Globus pallidus (tissue), 1 donor: ENCODE results near the gene DLD.
"Not testable (repeated sequence)": the region's sequence is repeated elsewhere in the genome, so short reads cannot be mapped to it uniquely, and the experiment has no call there.

ENCODE experiments used
- DNase-seq: peaks from one replicate; pipeline ENCODE4 v3.0.0-alpha.2; 2015; ENCODE audit warnings: low spot score

DLD gene

DNA sequence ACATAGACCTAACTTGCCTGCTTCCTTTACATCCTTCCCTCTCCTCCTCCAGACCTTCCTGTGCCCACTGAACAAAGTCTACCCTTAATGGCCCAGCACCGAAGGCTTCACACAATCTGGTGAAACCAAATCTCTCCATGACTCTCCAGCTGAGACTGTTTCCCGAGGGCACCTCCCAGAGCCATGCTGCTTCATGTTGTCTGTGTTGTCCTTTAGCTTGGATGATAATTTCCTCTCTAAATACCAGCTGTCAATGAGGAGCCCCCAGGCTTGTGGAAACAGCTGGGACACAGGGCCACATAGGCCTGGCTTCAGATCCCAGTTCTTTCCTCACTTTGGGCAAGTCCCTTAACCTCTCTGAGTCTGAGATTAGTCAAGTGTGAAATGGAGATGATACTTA lies 54.3 kb downstream of the DLD start:
- no peak for DNase-seq

DNA sequence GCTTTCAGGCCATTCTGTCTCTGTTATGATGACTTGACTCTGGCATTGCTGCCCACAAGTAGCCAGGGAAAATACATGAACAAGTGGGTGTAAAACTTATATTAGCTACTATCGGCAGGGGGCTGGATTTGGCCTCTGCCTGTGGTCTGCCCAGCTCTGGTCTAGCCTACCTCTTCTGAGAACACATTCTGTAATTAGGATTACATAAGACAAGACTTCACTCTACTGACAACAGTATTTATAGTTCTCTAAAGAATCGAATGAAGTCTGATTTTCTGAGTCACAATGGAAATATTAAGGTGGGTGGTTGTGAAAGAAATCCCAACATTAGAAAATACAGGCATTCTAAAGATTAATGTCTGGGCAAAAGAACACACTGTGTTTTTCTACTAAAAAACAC lies 55.5 kb downstream of the DLD start:
- DNase-seq = no peak

DNA sequence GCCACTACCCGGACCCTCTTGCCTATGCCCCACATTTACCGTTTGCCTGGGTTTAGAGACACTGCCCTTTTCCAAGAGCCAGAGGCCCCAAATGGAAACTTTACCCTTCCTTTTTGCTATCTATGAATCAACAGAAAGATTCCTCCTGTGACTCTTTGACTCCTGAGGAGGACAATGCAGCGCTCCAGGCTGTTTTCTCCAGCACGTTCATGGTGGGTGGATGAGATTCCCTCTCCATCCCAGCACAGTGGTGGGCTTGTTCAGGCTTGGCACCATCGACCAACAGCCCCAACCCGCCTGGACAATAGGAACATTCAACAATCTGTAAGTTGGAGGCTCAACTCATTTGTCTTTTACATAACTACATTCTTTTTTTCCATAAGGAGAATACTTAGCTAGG lies 55.9 kb downstream of the DLD start:
- peak; percentile 19 for DNase-seq

DNA sequence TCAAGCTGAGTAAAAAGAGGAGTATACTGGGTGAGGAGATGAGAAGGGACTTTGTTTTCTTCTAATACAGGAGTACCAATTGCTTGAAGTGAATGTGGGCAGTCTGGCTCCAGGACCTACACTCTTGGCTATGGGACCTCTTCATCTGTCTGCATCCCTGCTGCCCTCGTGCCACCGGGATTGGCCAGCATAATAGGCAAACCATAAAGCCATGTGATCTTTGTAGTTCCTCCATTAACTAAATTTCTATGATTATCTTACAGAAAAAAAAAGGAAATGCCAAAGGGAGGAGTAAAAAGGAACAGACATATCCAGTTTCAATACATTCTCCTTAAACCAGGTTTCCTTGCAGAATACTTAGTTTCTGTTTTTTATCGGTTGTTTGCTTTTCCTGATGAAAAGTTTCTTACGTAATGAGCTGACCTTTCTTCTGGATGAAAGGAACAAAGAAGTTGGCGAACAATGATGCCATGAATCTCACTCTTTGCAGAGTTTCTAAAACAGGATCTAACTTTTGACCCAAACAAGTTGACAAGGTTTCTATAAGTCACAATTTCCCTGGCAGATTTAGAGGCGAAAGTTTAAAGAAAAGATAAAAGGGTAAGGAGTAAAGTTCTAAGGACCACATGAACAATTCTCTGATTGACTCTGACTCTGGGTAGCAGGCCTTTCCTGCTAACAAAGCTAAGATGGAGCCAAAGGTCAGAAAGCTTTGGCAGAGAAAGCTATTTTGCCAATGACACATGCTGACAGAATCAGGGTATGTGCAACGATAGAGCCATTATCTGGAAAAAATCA lies 57.9 kb downstream of the DLD start:
- DNase-seq = no peak

DNA sequence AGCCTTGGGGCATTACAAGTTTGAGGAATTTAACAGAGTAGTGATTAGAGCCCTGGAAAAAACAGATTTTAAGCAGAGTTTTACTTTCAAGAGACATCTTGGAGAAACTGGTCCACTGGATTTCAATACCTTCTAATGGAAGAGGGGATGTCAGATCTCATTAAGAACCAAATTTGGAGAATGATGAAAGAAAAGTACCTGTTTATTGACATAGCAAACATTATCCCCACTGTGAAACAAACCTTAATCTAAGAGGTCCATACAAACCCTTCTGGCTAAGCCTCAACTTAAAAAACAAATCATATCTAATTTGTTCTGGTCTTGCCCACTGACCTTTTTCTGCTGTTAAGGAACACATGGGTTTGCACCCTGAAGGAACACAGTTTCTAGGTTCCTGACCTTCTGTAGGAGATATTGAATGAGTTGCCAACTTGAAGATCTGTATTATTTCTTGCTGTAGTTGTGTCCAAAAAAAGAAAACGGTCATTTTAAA lies 58.5 kb downstream of the DLD start:
- DNase-seq = no peak

DNA sequence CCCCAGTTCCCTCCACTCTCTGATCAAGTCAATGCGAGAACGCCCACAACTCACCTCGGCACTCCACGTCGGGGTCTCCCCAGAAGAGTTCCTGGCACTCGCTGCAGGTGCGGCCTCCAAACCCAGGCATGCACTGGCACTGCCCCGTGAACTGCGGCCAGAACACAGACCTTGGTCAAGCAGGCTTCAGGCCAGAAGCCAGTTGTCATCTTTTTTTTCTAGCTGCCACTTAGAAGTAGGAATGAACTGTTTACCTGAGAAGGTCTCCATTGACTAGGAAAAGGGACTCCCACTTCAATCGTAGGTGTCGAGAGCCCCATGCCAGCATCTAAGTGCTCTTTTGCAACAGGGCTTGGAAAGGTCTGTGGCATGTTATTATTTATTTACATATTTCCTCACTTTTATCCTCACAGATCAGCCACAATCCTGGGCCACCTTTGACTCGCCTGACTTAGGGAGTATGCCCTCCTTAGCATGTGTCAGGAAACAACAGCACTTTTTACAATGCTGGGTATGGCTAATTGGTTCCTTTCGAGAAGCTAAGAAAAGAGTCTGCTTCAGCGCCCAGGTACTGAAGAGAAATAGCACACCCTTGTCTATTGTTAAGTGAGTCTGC lies 60.3 kb downstream of the DLD start:
- no peak for DNase-seq

DNA sequence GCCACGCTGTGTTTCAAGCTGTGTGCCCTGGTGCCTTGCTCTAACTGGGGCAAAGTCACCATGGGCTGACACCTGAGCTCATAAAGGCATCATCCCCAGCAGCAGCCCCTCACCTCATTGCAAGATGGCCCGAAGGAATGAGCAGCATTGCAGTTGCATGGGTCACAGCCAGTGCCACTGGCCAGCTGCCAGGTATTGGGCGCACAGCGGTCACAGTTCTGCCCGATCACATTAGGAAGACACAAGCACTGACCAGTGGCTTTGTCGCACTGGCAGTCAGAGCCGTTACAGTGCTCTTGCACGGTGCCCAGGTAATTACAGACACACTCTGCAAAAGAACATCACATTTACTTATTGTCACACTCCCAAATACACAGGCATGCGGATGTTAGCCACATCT lies 60.9 kb downstream of the DLD start:
- no peak for DNase-seq

DNA sequence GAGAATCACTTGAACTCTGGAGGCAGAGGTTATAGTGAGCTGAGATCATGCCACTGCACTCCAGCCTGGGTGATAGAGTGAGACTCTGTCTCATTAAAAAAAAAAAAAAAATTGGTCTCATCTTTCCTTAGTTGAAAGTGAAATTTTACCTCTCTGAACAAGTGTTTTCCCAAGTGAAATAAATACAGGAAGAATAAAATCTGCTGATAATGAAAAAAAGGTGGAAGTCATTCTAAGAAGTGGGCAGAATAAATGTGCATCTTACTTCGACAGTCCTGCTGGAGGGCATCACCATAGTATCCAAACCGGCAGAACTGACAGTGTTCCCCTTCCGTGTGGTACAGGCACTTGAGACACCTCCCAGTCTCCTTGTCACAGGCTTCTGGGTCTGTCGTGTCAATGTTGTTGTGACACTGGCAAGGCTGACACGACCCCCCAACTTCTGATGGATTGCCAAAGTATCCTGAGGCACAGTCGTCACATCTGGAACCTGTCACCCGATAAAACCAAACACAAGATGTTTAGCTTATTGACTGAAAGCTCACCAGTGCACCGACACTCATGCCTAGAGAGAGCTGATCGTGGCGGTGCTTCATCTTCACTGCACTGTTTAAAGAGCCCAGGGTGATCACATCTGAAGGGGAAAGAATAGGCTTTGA lies 62.4 kb downstream of the DLD start:
- no peak for DNase-seq

DNA sequence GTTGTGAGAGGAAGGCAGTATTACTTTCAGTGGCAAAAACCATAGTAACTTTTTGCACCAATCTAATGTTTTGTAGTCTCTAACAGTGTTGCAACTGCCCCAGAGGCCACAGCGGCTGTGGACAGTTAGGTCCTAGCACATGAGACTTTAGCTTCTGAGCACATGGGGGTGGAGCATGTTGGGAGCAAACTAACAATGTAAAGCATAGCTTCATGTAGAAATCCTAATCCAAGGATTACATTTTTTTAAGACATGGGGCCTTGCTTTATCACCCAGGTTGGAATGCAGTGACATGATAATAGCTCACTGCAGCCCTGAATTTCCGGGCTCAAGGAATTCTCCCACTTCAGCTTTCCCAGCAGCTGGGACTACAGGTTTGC lies 62.9 kb downstream of the DLD start:
- DNase-seq = no peak

DNA sequence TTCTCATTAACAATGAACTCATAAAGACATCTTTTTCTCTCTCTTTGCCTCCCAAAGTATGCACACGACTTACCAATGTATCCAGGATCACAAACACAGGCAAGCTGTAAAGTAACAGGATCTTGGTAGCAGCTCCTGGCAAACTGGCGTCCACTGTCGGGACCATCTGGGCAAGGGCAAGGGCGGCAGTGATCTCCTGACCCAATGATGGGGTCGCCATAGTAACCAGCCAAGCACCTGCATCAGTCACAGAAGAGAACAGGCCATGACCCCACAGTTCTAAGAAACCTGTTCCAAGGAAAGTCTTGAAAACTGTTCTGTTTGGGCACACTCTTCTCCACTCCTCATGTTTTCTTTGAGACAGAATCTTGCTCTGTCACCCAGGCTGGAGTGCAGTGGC lies 64.4 kb downstream of the DLD start:
- DNase-seq = no peak

DNA sequence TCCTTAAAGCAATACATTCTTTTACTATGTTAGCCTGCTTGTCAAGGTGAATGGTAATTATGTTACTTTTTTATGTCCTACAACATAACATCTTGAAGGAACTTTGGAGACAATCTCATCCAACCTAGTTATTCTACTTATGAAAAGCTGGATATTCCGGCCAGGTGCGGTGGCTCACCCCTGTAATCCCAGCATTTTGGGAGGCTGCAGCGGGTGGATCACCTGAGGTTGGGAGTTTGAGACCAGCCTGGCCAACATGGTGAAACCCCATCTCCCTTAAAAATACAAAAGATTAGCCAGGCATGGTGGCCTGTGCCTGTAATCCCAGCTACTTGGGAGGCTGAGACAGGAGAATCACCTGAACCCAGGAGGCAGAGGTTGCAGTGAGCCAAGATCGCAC lies 66.0 kb downstream of the DLD start:
- DNase-seq = not testable (repeated sequence)

DNA sequence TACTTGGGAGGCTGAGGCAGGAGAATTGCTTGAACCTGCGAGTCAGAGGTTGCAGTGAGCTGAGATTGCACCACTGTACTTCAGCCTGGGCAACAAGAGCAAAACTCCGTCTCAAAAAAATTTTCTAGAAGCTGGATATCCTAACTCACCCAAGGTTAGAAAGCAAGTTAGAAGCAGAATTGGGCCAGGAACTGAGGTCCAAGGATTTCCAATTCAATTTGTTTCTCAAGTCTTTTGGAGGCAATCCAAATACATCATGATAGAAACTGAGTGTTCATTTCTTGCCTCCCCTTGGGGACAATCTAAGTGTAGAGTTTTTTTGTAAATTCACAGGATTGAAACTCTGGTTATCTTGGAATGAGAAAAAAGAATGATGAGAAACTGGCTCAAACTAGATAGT lies 66.5 kb downstream of the DLD start:
- DNase-seq = no peak

DNA sequence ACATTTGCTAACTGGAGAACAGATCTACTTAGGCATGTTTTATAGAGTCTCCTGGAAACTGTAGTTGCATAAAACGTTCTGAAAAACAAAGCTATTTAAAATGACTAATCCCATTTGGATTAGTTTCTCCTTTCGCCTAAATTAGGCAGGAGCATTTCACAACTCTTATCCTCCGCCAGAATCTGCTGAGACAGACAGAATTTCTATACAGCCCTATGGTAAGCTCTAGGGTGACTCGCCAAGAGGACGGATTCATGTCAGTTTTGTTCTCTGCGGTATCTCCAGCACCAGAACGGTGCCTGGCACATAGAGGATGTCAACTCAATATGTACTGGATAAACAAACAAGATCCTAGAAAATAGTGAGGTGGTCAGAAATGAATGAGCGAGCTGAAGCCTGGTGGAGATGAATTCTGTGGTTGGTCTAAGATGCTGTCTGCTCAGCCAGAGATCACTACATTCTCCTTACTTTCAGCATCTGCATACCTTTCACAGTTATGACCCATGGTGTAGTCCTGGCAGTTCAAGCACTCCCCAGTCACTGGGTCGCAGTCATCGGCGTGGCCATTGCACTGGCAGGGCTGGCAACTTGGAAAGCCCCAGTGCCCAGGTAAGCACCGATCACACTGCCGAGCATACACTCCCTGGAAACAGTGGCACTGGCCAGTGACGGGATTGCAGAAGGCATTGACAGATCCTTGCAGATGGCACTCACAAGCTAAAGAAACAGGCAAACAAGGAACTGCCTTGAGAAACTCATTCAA lies 68.0 kb downstream of the DLD start:
- no peak for DNase-seq

DNA sequence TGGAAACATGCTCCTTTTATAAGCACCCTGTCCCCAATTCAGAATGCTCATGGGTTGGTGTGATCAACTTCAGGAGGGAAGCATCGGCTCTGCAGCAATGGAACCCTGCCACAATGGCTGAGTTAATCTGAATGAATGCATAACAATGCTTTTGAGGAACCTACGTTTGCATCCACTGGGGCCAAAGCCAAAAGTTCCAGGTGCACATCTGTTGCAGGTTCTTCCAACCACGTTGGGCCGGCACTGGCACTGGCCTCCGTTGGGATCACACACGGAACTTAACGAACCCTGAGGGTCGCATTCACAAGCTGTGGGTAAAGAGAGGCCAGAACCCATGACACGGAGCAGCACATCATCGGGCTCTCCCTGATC lies 68.5 kb downstream of the DLD start:
- no peak for DNase-seq

DNA sequence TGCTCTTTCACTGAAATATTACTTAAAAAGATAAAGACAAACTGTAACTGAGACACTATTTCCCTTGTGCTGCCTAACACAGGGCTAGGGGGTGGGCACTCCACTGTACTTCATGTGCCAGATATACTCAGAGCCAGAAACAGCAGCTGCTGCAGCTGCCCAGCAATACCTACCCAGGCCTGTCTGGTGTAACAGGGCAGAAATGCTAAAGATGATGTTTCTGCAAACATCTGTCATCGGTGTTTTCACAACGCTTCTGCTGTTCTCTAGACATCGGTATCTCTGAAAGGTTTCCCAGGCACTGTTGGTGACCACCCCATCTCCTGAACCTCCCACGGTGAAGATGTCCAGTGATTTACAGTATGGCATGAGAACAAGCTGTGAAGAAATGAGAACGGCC lies 69.3 kb downstream of the DLD start:
- no peak for DNase-seq

DNA sequence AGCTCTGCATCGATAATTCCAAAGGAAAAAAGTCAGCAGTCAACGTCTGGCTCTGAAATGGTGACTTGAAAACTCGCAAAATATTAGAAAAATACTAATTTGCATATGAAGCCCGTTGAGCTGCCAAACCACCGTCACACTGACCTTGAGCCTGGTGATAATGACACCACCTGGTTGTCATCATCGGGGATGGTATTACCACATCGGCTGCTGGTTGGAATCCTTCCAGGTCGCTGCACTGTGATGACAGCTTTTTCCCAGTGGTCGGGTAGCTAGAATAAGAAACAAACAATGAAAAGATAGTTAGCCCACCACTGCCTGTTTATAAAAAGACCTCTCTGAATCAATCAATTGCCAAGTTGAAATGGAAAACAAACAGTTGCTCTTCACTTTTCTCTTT lies 70.4 kb downstream of the DLD start:
- no peak for DNase-seq

DNA sequence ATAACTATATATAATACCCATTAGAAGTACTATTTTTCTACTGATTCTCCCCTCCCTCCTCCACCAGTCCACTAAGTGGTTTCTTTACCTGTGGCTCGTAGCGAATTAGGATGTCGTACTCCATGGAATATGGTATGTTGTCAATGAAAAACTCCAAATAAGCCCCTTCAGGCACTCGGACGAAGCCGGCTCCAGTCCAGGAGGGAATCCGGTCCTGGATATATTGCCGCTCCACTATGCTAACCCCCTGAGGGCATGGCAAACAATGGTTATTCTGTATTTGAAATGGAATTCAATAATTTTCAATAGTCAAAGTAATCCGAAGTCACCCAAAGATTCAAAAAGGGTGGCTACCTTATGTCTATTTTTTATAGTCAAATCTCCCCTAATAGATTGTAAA lies 71.8 kb downstream of the DLD start:
- DNase-seq = no peak

DNA sequence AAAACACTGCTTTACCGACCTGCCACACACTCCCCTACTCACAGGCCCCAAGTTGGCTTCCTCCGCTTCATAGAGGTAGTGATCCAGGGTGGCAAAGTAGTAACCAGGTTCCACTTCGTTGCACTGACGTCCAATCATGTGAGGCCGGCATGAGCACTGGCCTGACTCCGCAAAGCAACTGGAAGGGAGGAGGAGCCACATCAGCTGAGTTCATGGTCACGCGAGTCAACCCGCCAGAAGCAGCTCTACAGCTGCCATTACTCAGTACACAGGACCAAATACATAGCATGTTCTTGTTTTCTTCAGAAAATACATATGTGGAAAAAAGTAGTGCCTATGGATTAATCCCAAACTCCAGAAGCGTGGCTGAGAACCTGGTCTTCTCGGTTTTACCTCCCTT lies 73.5 kb downstream of the DLD start:
- DNase-seq = no peak

DNA sequence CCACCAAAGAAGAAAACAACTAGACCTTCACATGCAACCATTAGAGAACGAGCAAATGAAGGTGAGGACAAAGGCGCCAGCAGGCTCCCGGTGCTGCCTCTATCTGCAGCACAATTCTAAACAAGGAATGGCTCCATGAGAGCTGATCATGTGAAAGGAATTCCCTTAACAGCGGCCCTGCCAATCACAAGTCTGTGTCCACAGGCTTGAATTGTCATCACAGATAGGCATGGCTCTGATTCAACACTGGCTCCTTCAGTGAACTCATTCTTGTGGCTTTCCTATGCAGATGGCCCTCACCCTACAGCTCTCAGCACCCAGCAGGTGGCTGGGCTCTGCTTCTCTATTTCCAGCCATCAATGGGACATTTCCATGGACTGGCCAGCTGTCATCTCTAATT lies 75.7 kb downstream of the DLD start:
- peak; percentile 16 for DNase-seq

DNA sequence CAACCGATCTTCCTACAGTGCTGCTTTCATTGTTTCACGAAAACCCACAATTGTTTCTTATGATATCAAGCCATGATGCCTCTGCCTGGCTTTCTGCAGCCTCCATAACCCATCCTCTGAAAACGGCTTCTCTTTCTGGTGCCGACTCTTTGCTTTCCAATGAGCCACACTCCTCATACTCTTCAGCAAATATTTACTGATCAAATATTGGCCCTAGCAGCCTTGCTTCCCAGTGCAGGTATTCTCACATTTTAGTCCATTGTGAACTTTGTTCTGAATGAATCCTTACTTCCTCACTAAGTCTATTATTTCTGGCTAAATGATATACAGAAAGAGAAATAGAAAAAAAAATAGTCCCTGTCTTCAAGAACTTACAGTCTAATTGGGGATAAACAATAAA lies 76.4 kb downstream of the DLD start:
- no peak for DNase-seq

DNA sequence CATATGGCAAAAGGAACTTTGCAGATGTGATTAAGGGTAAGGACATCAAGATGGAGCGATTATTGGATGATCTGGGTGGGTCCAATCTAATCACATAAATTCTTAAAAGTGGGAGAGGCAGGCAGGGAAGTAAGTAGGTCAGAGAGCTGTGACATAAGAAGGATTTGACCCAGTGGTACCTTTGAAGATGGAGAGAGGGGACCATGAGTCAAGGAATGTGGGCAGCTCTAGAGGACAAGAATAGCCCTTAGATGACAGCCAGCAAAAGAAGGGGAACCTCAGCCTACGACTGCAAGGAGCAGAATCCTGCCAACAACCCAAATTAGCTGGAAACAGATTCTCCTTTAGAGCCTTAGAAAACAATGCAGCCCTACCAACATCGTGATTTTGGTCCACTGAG lies 77.5 kb downstream of the DLD start:
- DNase-seq = no peak

DNA sequence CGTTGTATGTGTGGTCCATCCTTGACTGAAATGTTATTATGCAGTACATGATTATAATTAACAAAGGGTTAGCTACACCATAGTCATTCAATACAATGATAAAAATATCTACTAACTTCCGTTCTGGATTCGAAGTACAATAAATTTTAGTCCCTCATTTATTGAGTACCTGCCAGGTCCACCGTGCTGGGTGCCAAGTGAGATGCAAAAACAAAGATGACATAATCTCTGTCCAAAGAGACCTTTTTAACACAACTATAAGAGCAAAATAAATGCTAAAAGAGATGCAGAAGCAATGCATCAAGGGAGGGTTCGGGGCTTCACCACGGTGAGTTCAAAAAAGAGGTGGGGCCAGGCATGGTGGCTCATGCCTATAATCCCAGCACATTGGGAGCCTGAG lies 78.9 kb downstream of the DLD start:
- DNase-seq = no peak
